Right atrium auricular region (tissue), 2 donors: ENCODE results near the gene MCMBP. TPM values are rescaled to one million over a fixed set of nuclear protein-coding genes. Genes with fewer than 3 reads are reported as not detected.

Experiments used
- DNase-seq: peaks from one replicate; pipeline ENCODE4 v3.0.0-alpha.2; 2019; ENCODE audit warnings: low spot score
- H3K27ac ChIP-seq, 2 donors: fragments of 200-600 bp; sonication (generic); 1 replicate in 1 of 2; 2 replicates in 1 of 2; pipeline ENCODE4 v1.5.1; 2016 to 2019
- H3K27me3 ChIP-seq, 2 donors: fragments of 200-600 bp; sonication (generic); one replicate each; pipeline versions ENCODE4 v1.5.1 to v1.6.0; 2017 to 2019
- H3K36me3 ChIP-seq: fragments of 200-600 bp; sonication (generic); one replicate; pipeline ENCODE4 v1.5.1; 2016
- H3K4me1 ChIP-seq, 2 donors: fragments of 200-600 bp; sonication (generic); one replicate each; pipeline versions ENCODE4 v1.5.1 to v1.6.0; 2017 to 2019
- H3K4me3 ChIP-seq, 2 donors: fragments of 200-600 bp; sonication (generic); 1 replicate in 1 of 2; 2 replicates in 1 of 2; pipeline ENCODE4 v1.5.1; 2017 to 2019; ENCODE audit warnings: mild to moderate bottlenecking in 1 of 2, moderate library complexity in 1 of 2
- H3K9me3 ChIP-seq, 2 donors: fragments of 200-600 bp; sonication (generic); one replicate each; pipeline ENCODE4 v1.5.1; 2019
- total RNA-seq, 2 donors: library from RNA; depleted of rRNA; stranded (reverse); fragments of >200 nt; gene quantifications; one replicate each; pipeline ENCODE4 v1.1.0, GENCODE V29; 2016
- TF ChIP-seq, protein P1 (sequence below), 2 donors: fragments of 200-600 bp; sonication (generic); IDR thresholded peaks; one replicate each; pipeline ENCODE4 v1.5.1; 2019; ENCODE audit warnings: antibody characterized with exemption in 2 of 2

The MCMBP gene
- total RNA-seq, 2 donors from 2014 or later, result 22.9 to 28.5 TPM

DNA sequence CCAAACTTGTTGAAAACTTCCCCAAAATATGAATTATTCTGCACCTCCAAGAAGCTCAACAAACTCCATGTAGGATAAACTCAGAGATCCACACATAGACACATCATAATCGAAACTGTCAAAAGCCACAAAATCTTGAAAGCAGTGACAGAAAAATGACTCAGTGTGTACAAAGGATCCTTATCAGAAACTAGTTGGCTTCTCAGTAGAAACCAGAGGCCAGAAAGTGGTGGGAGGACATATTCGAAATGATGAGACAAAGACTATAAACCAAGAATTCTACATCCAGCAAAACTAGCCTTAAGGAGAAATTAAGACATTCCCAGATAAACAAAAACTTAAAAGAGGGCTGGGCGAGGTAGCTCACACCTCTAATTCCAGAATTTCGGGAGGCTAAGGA is 38.5 kb downstream of the MCMBP start:
- DNase-seq, result no peak
- TF ChIP-seq, protein P1, sequence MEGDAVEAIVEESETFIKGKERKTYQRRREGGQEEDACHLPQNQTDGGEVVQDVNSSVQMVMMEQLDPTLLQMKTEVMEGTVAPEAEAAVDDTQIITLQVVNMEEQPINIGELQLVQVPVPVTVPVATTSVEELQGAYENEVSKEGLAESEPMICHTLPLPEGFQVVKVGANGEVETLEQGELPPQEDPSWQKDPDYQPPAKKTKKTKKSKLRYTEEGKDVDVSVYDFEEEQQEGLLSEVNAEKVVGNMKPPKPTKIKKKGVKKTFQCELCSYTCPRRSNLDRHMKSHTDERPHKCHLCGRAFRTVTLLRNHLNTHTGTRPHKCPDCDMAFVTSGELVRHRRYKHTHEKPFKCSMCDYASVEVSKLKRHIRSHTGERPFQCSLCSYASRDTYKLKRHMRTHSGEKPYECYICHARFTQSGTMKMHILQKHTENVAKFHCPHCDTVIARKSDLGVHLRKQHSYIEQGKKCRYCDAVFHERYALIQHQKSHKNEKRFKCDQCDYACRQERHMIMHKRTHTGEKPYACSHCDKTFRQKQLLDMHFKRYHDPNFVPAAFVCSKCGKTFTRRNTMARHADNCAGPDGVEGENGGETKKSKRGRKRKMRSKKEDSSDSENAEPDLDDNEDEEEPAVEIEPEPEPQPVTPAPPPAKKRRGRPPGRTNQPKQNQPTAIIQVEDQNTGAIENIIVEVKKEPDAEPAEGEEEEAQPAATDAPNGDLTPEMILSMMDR (IDR thresholded peaks at IDR 0.05), result no peak
- H3K27ac ChIP-seq, result no peak overlapping the region
- no peaks in the 10 kb centered on the region for H3K9me3 ChIP-seq
- H3K27me3 ChIP-seq, result no peaks in the 10 kb centered on the region
- H3K36me3 ChIP-seq, result peaks cover 97% of the 10 kb centered on the region
- H3K4me1 ChIP-seq, result no peaks in the 10 kb centered on the region
- H3K4me3 ChIP-seq, result no peak overlapping the region

DNA sequence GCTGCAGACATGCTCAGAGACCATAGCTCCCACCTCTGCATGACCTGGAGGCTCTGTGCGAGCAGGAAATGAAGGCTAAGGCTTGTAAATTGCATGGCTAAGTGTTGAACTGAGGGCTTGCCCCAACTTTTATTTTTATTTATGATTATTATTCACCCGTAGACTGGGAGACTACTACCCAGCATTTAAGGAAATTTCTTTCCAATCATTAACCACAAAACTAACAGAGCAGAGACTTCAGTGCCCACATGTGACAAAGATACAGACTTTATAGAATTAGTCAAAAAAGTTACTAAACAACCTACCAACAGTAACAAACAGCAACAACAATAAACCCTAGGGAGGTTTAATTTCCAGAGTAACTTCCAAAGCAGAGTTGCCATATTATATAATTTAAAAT is 39.7 kb downstream of the MCMBP start:
- Histone ChIP-seq H3K36me3 (peaks cover 99% of the 10 kb centered on the region), H3K27ac (no peak overlapping the region), H3K4me1 (no peaks in the 10 kb centered on the region), H3K9me3 (no peaks in the 10 kb centered on the region), H3K27me3 (no peaks in the 10 kb centered on the region), H3K4me3 (no peak overlapping the region)
- no peak for DNase-seq
- TF ChIP-seq, protein P1 (IDR thresholded peaks at IDR 0.05), result no peak

DNA sequence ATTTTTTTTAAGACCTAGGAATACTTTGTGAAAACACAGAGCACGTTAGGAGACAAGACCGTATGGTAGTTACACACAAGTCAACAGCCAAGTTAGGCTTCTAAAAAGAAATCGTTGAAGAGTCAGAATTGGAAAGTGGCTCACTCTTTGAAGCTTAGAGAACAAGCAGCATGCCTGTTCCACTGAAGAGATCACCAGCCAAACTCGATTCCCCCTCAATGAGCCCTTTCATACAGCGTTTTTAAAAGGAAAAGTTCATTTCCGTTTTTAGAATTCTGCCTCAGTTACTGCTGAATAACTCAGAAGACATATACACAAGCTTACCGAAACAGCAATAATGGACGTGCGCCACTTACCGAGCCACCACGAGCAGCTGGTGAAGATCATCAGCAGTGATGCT is 41.0 kb downstream of the MCMBP start:
- H3K36me3 ChIP-seq, result peaks cover 88% of the 10 kb centered on the region
- TF ChIP-seq, protein P1 (IDR thresholded peaks at IDR 0.05), result no peak
- H3K27ac ChIP-seq, result no peak overlapping the region
- no peaks in the 10 kb centered on the region for H3K4me1 ChIP-seq
- H3K4me3 ChIP-seq, result no peak overlapping the region
- no peak for DNase-seq
- no peaks in the 10 kb centered on the region for H3K9me3 ChIP-seq
- no peaks in the 10 kb centered on the region for H3K27me3 ChIP-seq

DNA sequence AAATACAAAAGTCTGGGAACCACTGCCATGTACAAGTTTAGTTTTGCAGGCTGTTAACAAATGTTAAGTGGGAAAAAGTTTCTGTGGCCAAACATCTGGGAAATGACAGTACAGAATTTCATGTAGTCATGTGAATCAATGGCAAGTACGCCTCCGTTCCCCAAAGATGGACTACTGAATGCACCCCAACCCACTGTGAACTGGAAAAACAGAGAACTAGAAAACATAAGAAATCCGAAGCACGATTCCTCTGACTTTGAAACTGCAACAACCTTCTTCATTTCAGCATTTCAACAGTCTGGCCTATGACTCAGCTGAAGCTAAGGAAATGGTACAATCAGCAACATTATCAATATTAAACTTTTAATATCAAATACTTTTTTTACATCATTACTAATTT is 41.8 kb downstream of the MCMBP start:
- no peaks in the 10 kb centered on the region for H3K4me1 ChIP-seq
- H3K36me3 ChIP-seq, result peaks cover 80% of the 10 kb centered on the region
- H3K27me3 ChIP-seq, result no peaks in the 10 kb centered on the region
- H3K9me3 ChIP-seq, result no peaks in the 10 kb centered on the region
- DNase-seq, result no peak
- no peak overlapping the region for H3K4me3 ChIP-seq
- no peak overlapping the region for H3K27ac ChIP-seq
- TF ChIP-seq, protein P1 (IDR thresholded peaks at IDR 0.05), result no peak

DNA sequence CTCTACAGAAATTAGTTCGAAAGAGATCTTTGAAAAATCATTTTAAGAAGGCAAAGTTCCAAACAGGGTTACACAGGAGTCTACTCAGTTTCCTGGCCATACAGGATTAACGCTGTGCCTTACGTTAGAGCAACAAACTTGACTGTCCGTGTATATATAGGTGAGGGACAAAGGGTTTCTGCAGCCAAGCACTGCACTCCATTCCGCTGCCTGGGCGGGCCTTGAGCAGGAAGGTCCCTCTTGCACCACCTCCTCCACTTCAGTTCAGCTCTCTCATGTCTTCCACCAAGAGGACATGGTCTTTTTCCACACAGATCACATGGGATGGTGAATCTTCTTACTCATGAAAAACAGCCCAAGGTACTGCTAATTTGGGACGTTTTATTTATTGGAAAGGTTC is 43.2 kb downstream of the MCMBP start:
- Histone ChIP-seq H3K9me3 (no peaks in the 10 kb centered on the region), H3K4me3 (no peak overlapping the region), H3K27me3 (no peaks in the 10 kb centered on the region), H3K4me1 (no peaks in the 10 kb centered on the region), H3K36me3 (peaks cover 67% of the 10 kb centered on the region), H3K27ac (no peak overlapping the region)
- TF ChIP-seq, protein P1 (IDR thresholded peaks at IDR 0.05), result no peak
- DNase-seq, result no peak

DNA sequence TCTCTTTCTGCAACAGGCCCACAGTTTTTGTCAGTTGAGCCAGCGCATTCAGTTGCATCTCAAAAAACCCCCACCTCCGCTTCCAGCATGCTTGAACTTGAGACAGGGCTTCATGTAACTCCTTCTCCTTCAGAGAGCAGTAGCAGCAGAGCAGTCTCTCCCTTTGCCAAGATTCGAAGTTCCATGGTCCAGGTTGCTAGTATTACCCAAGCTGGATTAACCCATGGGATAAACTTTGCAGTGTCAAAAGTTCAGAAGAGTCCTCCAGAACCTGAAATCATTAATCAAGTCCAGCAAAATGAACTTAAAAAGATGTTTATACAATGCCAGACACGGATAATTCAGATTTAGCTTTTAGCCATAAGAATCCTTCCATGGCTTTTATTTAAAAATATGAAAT is 45.2 kb downstream of the MCMBP start:
- DNase-seq, result no peak
- no peaks in the 10 kb centered on the region for H3K4me1 ChIP-seq
- H3K27ac ChIP-seq, result no peak overlapping the region
- H3K9me3 ChIP-seq, result no peaks in the 10 kb centered on the region
- H3K27me3 ChIP-seq, result no peaks in the 10 kb centered on the region
- H3K36me3 ChIP-seq, result peaks cover 60% of the 10 kb centered on the region
- TF ChIP-seq, protein P1 (IDR thresholded peaks at IDR 0.05), result no peak
- no peak overlapping the region for H3K4me3 ChIP-seq
